IgD-negative memory B cell (primary cell): ENCODE results near the gene SPTLC2. TPM values are rescaled to one million over a fixed set of nuclear protein-coding genes. Genes with fewer than 3 reads are reported as not detected.
A peak's percentile ranks its signal among the peaks of the same experiment; 100 is the strongest.

Source experiments
- H3K27ac Mint-ChIP-seq, 3 donors: one replicate each; pipeline ENCODE4 v1.8.0; 2020 to 2022; ENCODE audit warnings: mild to moderate bottlenecking in 3 of 3, mixed read lengths in 3 of 3, moderate library complexity in 1 of 3
- H3K27me3 Mint-ChIP-seq: one replicate; pipeline ENCODE4 v1.8.0; 2021; ENCODE audit warnings: mixed read lengths
- H3K36me3 Mint-ChIP-seq: one replicate; pipeline ENCODE4 v1.8.0; 2020; ENCODE audit warnings: mild to moderate bottlenecking, mixed read lengths
- H3K4me1 Mint-ChIP-seq, 3 donors: one replicate each; pipeline ENCODE4 v1.8.0; 2020 to 2022; ENCODE audit warnings: mixed read lengths in 3 of 3, mild to moderate bottlenecking in 1 of 3
- H3K4me3 Mint-ChIP-seq, 4 donors: one replicate each; pipeline ENCODE4 v1.8.0; 2020 to 2022; ENCODE audit warnings: mild to moderate bottlenecking in 4 of 4, mixed read lengths in 4 of 4, moderate library complexity in 3 of 4
- H3K9me3 Mint-ChIP-seq, 3 donors: one replicate each; pipeline ENCODE4 v1.8.0; 2020 to 2021; ENCODE audit warnings: mixed read lengths in 3 of 3, mild to moderate bottlenecking in 1 of 3
- polyA plus RNA-seq: library from polyadenylated mRNA; unstranded; fragments of 300-500 nt; fragmentation: Illumina TruSeq; gene quantifications from one replicate; pipeline ENCODE4 v1.2.3, GENCODE V29; 2021

SPTLC2 gene
- polyA plus RNA-seq, 1 donor from 2014 or later: 20.3 TPM

DNA sequence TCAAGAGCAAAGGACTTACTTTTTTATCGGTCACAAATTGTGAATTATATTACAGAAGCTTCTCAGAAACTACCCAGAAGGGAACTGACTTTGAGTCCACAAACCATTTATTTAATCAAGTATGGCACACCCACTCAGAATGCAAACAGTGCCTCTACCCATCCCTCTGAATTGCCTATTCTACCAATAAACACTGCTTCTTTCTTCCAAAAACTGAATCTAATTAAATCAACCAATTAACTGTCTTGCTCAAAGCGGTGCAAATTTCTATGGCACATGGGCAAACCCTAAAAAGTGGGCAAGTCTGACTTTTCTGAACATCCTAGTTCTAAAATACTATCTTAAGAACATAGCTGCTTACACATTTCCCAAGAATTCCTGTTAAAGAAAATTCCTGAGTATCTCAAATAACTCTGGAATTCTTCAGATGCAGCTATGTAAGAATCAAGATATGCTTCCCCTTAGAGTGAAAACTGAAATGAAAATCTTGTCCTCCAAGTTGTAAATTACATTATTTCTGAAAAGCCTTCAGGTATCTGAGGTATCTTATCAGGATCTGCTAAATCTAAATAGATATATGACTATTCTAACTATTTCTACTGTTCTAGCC, 4.3 kb downstream of the SPTLC2 start:
- Mint-ChIP-seq H3K36me3 (peaks cover 2% of the 10 kb centered on the region), H3K4me3 (peak overlapping the region in 3 of 4 donors; percentile 17 to 84 (median 27)), H3K27me3 (no peaks in the 10 kb centered on the region), H3K4me1 (peaks cover 40 to 59% (median 43%) of the 10 kb centered on the region in 3 donors), H3K9me3 (no peaks in the 10 kb centered on the region), H3K27ac (peak overlapping the region in 2 of 3 donors; percentile 16 to 91)

DNA sequence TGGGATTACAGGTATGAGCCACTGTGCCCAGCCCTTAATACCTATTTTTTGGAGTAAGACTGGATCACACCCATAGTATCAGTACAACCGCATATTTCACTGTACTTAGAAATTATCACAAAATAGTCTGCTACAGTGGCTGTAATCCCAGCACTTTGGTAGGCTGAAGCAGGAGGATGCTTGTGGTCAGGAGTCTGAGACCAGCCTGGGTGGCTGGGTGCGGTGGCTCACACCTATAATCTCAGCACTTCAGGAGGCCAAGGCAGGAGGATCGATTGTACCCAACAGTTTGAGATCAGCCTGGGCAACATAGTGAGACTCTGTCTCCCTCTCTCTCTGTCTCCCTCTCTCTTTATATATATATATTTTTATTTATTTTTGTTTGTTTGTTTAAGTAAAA, 5.9 kb downstream of the SPTLC2 start:
- Mint-ChIP-seq H3K27ac (no peak overlapping the region), H3K4me3 (no peak overlapping the region), H3K9me3 (no peaks in the 10 kb centered on the region), H3K4me1 (peaks cover 40 to 58% (median 41%) of the 10 kb centered on the region in 3 donors), H3K27me3 (no peaks in the 10 kb centered on the region), H3K36me3 (peaks cover 2% of the 10 kb centered on the region)

DNA sequence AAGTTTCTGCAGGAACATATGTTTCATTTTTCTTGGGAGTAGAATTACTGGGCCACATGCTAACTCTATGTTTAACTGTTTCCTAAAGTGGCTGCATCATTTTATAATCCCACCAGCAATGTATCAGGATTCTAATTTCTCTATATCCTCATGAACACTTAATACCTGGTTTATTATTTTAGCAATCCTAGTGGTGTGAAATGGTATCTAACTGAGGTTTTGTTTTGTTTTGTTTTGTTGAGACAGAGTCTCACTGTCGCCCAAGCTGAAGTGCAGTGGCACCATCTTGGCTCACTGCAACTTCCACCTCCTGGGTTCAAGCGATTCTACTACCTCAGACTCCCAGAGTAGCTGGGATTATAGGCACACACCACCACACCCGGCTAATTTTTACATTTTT, 6.5 kb downstream of the SPTLC2 start:
- H3K4me1 Mint-ChIP-seq: peaks cover 34 to 52% (median 37%) of the 10 kb centered on the region in 3 donors
- peaks cover 2% of the 10 kb centered on the region for H3K36me3 Mint-ChIP-seq
- H3K27ac Mint-ChIP-seq: peak overlapping the region in 1 of 3 donors; percentile 50
- H3K4me3 Mint-ChIP-seq: peak overlapping the region in 1 of 4 donors; percentile 28
- no peaks in the 10 kb centered on the region for H3K9me3 Mint-ChIP-seq
- H3K27me3 Mint-ChIP-seq: no peaks in the 10 kb centered on the region

DNA sequence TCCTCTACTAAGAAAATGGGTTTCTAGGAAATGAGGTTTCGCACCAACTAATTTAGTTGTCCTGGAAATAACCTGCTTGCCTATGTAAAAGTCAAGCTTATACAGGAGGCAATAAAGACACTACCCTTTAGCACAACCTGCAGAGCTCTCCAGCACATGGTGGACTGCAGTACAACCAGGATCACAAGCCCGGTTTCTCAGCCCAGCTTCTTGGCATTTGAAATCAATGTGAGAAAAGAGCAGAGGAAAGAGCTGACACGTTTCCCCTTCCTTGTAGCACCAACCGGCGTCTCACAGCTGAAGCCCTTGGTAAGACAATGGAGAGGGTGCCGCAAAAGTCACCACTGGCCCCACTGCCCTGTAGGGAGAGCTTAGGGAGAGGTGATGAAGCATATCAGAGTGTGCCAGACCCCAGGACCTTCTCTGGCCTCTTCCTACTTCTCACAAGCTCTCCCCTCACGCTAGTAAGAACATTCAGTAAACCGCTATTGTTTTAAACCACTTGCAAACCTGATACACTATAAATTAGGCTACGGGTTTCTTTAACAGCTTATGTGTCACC, 8.6 kb downstream of the SPTLC2 start:
- peaks cover 2% of the 10 kb centered on the region for H3K36me3 Mint-ChIP-seq
- no peaks in the 10 kb centered on the region for H3K9me3 Mint-ChIP-seq
- no peaks in the 10 kb centered on the region for H3K27me3 Mint-ChIP-seq
- H3K4me1 Mint-ChIP-seq: peaks cover 23 to 35% (median 30%) of the 10 kb centered on the region in 3 donors
- peak overlapping the region in 2 of 3 donors; percentile 23 to 59 for H3K27ac Mint-ChIP-seq
- H3K4me3 Mint-ChIP-seq: peak overlapping the region in 2 of 4 donors; percentile 83 to 87

DNA sequence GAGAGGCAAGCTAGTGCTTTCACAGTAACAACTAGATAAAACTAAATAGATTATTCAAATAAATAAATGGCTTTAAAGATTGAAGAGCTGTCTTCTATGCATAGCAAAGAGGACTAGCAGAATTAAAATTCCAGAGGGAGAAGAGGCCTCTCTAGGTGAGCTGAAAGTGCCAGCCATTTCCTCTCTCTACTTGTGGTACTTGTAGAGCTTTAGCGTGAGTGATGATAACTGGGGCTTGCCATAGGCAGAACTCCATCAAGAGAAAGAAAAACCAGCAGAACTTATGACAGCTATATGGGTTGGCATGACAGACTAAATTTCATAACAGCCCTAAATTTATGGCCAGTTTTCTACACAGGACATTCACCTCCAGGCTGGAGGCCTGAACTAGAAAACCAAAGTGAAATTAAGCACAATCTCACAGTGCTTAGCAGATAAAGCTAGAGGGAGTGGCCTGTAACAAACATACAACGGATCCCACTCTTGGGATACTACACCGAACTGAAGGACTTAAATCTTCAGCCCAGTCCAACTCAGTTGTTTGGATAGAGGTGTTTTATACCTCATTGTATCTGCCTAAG, 11.0 kb downstream of the SPTLC2 start:
- Mint-ChIP-seq H3K27me3 (no peaks in the 10 kb centered on the region), H3K9me3 (peaks cover 0 to 2% (median 0%) of the 10 kb centered on the region in 3 donors), H3K27ac (no peak overlapping the region), H3K36me3 (peaks cover 2% of the 10 kb centered on the region), H3K4me1 (peaks cover 20 to 41% (median 35%) of the 10 kb centered on the region in 3 donors), H3K4me3 (no peak overlapping the region)

DNA sequence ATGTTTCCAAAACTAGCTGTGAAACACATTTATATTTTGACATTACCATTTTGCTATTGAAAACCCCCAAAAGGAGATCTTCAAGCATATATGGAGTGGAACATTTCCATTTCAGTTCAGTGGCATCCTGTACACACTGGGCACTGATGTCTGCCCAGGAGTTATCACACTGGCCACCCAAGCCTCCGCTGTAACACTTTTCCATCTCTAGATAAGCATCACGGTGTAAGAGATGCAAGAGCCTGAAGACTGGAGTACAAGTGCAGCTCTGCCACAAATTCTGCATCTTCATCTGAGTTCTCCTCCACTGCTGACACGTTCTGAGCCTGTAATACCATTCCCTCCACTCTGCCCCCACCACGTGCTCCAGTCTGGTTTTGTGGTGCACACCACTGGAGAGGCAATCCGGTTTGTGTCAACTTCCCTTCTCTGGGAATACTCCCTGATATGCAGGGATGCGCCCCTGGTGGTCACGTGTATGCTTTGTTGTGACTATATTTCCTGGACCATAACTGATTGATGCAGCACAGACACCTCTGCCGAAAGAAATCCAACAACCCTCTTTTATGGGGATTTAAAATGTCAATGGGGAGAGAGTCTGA, 12.7 kb downstream of the SPTLC2 start:
- Mint-ChIP-seq H3K4me1 (peaks cover 22 to 52% (median 41%) of the 10 kb centered on the region in 3 donors), H3K4me3 (peak overlapping the region in 1 of 4 donors; percentile 49), H3K9me3 (peaks cover 0 to 2% (median 0%) of the 10 kb centered on the region in 3 donors), H3K27me3 (no peaks in the 10 kb centered on the region), H3K36me3 (peaks cover 2% of the 10 kb centered on the region), H3K27ac (no peak overlapping the region)

DNA sequence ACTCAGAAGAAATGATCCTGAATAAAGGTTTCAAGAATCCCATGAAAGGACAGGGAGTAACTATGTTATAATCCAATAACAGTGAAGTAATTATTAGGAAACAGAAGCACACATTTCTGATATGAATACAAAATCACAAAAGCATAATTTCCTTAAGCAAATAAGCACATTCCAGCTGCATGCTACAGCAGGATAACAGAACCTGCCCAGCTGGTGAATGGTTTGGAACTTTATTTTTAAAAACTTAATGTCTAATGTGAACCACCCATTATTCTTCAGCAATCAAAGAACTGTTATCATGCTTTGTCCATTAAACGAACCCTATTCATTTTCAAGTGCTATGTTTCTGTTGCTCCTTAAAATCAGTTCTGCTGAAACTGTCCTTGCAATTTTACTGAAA, 13.4 kb downstream of the SPTLC2 start:
- no peak overlapping the region for H3K27ac Mint-ChIP-seq
- H3K9me3 Mint-ChIP-seq: peaks cover 0 to 2% (median 0%) of the 10 kb centered on the region in 3 donors
- H3K4me3 Mint-ChIP-seq: no peak overlapping the region
- H3K36me3 Mint-ChIP-seq: peaks cover under 1% of the 10 kb centered on the region
- peaks cover 21 to 52% (median 38%) of the 10 kb centered on the region in 3 donors for H3K4me1 Mint-ChIP-seq
- no peaks in the 10 kb centered on the region for H3K27me3 Mint-ChIP-seq

DNA sequence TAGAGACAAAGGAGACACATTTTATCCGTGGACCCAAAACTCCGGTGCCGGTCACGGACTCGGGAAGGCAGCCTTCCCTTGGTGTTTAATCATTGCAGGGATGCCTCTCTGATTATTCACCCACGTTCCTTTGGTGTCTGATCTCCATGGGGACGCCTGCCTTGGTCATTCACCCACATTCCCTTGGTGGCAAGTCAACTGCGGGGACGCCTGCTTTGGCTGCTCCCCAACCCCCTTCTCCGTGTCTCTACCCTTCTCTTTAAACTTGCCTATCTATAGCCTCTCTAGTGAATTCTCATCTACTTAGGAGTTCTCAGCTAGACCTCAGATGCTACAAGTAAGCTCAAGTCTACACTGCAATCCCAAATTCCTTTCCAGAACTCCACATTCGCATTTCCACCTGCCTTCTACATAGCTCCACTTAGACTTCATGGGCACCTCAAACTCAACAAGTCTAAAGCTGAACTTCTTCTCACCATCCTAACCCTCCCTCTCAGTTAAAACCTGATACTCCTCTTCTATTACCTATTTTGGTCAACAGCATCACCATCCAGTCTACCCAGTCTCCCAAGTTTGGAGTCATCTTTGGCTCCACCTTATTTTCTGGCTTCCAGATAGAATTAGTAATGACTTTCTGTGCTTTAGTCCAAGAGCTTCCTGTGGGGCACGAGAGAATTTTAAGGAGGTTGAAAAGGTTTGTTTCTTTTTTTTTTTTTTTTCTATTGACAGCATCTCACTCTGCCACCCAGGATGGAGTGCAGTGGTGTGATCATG, 14.4 kb downstream of the SPTLC2 start:
- Mint-ChIP-seq H3K9me3 (peaks cover 0 to 2% (median 0%) of the 10 kb centered on the region in 3 donors), H3K36me3 (no peaks in the 10 kb centered on the region), H3K27ac (peak overlapping the region in 2 of 3 donors; percentile 47 to 49), H3K27me3 (no peaks in the 10 kb centered on the region), H3K4me3 (peak overlapping the region in 1 of 4 donors; percentile 2), H3K4me1 (peaks cover 21 to 48% (median 31%) of the 10 kb centered on the region in 3 donors)

DNA sequence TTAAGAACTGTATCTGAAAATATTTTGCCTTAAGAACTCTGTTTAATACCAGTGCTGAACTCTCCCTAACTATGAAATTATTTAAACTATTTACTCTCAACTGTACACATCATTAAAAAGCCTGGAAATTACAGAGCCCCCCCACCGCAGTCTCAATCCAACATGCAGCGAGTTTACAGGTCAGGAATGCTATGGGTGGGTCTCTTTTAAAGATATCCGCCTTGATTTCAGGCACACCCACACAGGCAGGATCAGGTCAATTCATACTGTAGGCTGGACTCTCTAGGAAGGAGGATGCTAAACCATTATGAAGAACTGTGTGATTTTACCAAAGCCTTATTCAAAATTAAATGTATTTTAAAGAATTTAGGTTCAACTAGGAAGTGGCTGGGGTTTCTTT, 16.5 kb downstream of the SPTLC2 start:
- H3K36me3 Mint-ChIP-seq: peaks cover 7% of the 10 kb centered on the region
- H3K4me1 Mint-ChIP-seq: peaks cover 26 to 51% (median 35%) of the 10 kb centered on the region in 3 donors
- H3K9me3 Mint-ChIP-seq: peaks cover 0 to 2% (median 0%) of the 10 kb centered on the region in 3 donors
- H3K27ac Mint-ChIP-seq: peak overlapping the region in 2 of 3 donors; percentile 54 to 84
- H3K27me3 Mint-ChIP-seq: no peaks in the 10 kb centered on the region
- H3K4me3 Mint-ChIP-seq: peak overlapping the region in 1 of 4 donors; percentile 41

DNA sequence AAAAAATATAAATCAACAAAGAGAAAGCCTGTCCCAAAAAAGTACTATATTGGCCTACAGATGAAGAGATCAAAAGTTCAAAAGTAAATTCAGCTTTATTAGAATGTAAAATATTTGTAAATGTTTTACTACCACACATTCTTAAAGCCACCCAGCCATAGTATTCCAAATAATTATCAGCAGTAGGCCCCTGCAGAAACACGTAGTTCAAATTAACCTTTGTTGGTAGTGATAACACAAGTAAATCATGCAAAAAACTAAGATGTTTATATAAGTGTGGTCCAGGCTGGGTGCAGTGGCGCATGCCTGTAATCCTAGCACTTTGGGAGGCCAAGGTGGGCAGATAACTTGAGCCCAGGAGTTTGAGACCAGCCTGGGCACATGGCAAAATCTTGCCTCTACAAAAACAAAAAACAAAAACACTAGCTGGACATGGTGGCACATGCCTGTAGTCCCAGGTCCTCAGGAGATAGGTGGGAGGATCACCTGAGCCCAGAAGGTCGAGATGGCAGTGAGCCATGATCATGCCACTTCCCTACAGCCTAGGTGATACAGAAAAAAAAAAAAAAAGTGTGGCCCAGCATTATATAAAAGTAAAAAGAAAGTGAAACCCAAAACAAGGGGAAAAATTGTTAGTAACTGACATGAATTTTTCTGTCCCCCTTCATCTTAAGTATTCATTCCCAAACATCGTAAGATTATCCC, 17.9 kb downstream of the SPTLC2 start:
- peak overlapping the region; percentile 17 to 72 (median 67) for H3K4me3 Mint-ChIP-seq
- peaks cover 12% of the 10 kb centered on the region for H3K36me3 Mint-ChIP-seq
- H3K4me1 Mint-ChIP-seq: peaks cover 37 to 57% (median 48%) of the 10 kb centered on the region in 3 donors
- H3K9me3 Mint-ChIP-seq: peaks cover 0 to 4% (median 2%) of the 10 kb centered on the region in 3 donors
- no peaks in the 10 kb centered on the region for H3K27me3 Mint-ChIP-seq
- H3K27ac Mint-ChIP-seq: peak overlapping the region; percentile 82 to 92 (median 84)

DNA sequence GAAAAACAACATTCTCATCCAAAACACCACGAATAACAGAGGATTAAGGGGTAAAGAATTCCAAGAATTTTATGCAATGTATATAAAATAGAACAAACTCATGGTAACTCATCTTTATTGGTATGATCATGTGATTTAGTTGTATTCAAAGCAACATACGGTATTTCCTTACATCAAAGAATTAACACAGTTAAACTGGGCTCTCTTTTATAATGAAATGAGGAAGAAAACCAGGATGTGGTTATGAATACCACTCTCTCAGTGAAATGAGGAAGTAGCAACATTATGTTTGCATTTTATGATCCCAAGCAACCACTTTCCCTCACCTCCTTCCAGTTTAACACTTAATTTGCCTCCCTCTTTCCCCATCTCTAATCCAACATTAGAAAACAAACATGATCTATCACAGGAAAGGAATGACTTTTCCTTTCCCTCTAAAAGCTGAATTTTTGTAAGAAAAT, 22.9 kb downstream of the SPTLC2 start:
- H3K9me3 Mint-ChIP-seq: peaks cover 0 to 4% (median 0%) of the 10 kb centered on the region in 3 donors
- H3K27me3 Mint-ChIP-seq: no peaks in the 10 kb centered on the region
- peak overlapping the region; percentile 64 to 87 (median 84) for H3K4me3 Mint-ChIP-seq
- peaks cover 36 to 51% (median 50%) of the 10 kb centered on the region in 3 donors for H3K4me1 Mint-ChIP-seq
- peaks cover 17% of the 10 kb centered on the region for H3K36me3 Mint-ChIP-seq
- H3K27ac Mint-ChIP-seq: peak overlapping the region; percentile 85 to 97 (median 91)

DNA sequence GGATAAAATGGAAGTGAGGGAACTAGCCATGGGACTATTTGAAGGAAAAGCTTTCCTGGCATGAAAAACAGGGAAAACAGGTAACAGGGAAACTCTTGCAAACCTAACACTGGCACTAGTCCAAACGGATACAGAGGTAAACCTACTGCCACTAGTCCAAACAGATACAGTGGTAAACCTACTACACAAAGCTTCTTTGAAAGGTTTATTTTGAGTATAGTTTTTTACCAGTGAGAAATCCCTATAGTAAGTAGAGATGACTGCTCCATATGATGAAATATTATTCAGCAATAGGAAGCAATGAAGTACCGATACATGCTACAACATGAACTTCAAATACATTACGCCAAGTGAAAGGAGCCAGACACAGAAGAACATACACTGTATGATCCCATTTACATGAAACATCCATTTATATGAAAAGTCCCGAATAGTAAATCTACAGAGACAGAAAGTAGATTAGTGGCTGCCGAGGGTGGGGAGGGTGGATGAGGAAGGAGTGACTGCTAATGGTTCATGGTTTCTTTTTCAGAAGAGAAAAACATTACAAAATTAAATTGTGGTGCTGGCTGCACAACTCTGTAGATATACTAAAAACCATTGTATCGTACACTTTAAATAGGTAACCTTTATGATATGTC, 25.5 kb downstream of the SPTLC2 start:
- peaks cover 53 to 60% (median 58%) of the 10 kb centered on the region in 3 donors for H3K4me1 Mint-ChIP-seq
- H3K27ac Mint-ChIP-seq: peak overlapping the region; percentile 67 to 86 (median 81)
- H3K9me3 Mint-ChIP-seq: peaks cover 0 to 4% (median 0%) of the 10 kb centered on the region in 3 donors
- peak overlapping the region in 3 of 4 donors; percentile 8 to 86 (median 52) for H3K4me3 Mint-ChIP-seq
- no peaks in the 10 kb centered on the region for H3K27me3 Mint-ChIP-seq
- H3K36me3 Mint-ChIP-seq: peaks cover 20% of the 10 kb centered on the region

DNA sequence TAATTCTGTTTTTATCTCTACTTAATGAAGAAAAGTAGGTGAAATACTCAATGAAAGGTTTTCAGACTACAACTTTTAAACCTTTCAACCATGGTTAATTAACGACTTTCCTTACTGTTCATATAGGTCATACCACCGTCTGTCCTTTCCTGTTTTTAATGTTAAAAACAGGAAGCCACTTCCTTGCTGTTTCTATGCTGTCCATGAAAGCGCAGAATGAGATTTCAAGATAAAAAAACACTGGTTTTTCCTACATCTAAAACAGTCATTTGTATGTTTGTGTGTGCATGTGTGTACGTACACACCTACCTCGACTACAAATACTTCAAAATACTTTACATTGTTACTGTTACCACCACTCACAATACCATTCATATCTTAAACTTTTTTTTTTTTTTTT, 27.3 kb downstream of the SPTLC2 start:
- Mint-ChIP-seq H3K4me3 (peak overlapping the region in 2 of 4 donors; percentile 54 to 77), H3K27me3 (no peaks in the 10 kb centered on the region), H3K36me3 (peaks cover 10% of the 10 kb centered on the region)

More for the DNA sequence above, 27.3 kb downstream of the SPTLC2 start:
- Mint-ChIP-seq H3K27ac (peak overlapping the region in 1 of 3 donors; percentile 13), H3K9me3 (no peaks in the 10 kb centered on the region), H3K4me1 (peaks cover 50 to 51% (median 50%) of the 10 kb centered on the region in 3 donors)
